ENCODE results near the gene PHF21A.

DNA sequence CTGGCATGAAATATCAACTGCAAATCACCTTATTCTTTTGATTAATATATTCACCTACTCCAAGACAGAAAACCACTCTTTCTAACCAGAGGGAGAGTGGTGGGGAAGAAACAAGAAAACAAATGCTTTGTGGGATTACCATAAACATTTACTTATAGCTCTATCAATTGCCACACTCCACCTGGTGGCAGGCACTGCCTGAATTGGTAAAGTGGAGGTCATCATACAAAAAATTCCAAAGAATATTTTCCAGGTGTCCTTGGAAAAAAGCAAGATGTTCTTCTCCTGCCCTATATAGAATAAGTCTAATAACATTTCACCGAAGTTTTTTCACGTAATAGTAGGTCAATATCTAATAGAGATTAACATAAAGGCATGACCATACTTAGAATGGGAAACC lies 45.3 kb downstream of the PHF21A start:
- TF ChIP-seq GATA3 (IDR thresholded peaks at IDR 0.05; ENCODE audit: low read depth, low read length) = no peak
- no peak for TF ChIP-seq GATA2 (IDR thresholded peaks at IDR 0.05; ENCODE audit: low read depth, low read length)
